ENCODE data around the gene PTPN23.

DNA sequence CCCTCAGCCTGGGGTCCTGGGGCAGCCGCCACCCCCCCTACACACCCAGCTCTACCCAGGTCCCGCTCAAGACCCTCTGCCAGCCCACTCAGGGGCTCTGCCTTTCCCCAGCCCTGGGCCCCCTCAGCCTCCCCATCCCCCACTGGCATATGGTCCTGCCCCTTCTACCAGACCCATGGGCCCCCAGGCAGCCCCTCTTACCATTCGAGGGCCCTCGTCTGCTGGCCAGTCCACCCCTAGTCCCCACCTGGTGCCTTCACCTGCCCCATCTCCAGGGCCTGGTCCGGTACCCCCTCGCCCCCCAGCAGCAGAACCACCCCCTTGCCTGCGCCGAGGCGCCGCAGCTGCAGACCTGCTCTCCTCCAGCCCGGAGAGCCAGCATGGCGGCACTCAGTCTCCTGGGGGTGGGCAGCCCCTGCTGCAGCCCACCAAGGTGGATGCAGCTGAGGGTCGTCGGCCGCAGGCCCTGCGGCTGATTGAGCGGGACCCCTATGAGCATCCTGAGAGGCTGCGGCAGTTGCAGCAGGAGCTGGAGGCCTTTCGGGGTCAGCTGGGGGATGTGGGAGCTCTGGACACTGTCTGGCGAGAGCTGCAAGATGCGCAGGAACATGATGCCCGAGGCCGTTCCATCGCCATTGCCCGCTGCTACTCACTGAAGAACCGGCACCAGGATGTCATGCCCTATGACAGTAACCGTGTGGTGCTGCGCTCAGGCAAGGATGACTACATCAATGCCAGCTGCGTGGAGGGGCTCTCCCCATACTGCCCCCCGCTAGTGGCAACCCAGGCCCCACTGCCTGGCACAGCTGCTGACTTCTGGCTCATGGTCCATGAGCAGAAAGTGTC, 30.2 kb downstream of the PTPN23 start:
- TF ChIP-seq CTCF (IDR thresholded peaks at IDR 0.05) (no peak), POLR2AphosphoS5 (IDR thresholded peaks at IDR 0.05) (no peak), EP300 (IDR thresholded peaks at IDR 0.05) (no peak), POLR2A (IDR thresholded peaks at IDR 0.05) (no peak)
